A204.1 (cell line): Measurements from ENCODE around the gene DLGAP4.

Source experiments
- FAIRE-seq: peaks from 2 replicates; lab custom pipeline; 2012; peaks lifted over from hg19 to GRCh38; lab: Jason Lieb, UNC

Gene DLGAP4

DNA sequence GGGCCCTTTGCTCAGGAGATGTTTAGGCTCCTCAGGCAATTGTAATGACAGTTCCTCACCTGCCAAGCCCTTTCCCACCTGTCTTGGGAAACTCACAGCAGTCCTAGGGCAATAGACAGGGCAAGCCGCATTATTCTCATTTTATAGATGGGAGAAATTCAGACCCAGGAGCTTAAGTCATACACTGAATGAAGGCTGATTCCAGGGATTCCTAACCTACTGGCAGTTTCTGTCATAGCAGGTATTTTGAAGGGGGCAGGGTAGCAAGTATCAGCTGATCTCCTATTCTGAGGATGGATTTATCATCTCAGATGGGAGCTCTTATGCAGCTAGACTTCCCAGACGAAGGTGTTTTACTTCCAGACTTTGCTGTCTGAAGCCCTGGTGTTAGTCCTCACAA, 173.8 kb downstream of the DLGAP4 start:
- FAIRE-seq, result no peak

GRCh38 chr20:36480456-36481048, 174.4 kb downstream of the DLGAP4 start:
- no peak for FAIRE-seq

- FAIRE-seq, result no peak
Observed at GRCh38 chr20:36481380-36482043, 175.4 kb downstream of the DLGAP4 start.

GRCh38 chr20:36482044-36482473, 175.9 kb downstream of the DLGAP4 start:
- FAIRE-seq, result no peak

GRCh38 chr20:36483209-36483918, 177.2 kb downstream of the DLGAP4 start:
- no peak for FAIRE-seq

GRCh38 chr20:36483919-36484808, 178.0 kb downstream of the DLGAP4 start:
- no peak for FAIRE-seq

GRCh38 chr20:36485286-36485685, 179.1 kb downstream of the DLGAP4 start:
- FAIRE-seq, result no peak

- no peak for FAIRE-seq
Observed at GRCh38 chr20:36487069-36487468, 180.9 kb downstream of the DLGAP4 start.

GRCh38 chr20:36490191-36490590, 184.1 kb downstream of the DLGAP4 start:
- no peak for FAIRE-seq

- FAIRE-seq, result no peak
Observed at GRCh38 chr20:36491901-36492617, 185.9 kb downstream of the DLGAP4 start.

- FAIRE-seq, result no peak
Observed at GRCh38 chr20:36493051-36493800, 187.1 kb downstream of the DLGAP4 start.

DNA sequence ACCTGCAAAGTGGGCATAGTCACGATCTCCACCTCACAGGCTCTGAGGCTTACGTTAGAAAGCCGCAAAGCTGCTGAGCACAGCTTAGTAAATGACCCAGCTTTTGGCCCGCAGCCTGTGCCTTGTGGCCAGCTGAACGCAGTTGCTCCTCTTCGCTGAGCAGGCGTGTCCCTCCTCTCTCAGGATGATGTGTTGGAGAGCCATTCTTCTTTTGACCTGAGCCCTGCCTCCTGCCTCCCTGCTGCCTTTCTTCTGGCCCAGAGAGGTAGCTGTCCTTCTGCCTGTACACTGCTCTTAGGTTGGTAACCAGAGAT, 187.6 kb downstream of the DLGAP4 start:
- no peak for FAIRE-seq

DNA sequence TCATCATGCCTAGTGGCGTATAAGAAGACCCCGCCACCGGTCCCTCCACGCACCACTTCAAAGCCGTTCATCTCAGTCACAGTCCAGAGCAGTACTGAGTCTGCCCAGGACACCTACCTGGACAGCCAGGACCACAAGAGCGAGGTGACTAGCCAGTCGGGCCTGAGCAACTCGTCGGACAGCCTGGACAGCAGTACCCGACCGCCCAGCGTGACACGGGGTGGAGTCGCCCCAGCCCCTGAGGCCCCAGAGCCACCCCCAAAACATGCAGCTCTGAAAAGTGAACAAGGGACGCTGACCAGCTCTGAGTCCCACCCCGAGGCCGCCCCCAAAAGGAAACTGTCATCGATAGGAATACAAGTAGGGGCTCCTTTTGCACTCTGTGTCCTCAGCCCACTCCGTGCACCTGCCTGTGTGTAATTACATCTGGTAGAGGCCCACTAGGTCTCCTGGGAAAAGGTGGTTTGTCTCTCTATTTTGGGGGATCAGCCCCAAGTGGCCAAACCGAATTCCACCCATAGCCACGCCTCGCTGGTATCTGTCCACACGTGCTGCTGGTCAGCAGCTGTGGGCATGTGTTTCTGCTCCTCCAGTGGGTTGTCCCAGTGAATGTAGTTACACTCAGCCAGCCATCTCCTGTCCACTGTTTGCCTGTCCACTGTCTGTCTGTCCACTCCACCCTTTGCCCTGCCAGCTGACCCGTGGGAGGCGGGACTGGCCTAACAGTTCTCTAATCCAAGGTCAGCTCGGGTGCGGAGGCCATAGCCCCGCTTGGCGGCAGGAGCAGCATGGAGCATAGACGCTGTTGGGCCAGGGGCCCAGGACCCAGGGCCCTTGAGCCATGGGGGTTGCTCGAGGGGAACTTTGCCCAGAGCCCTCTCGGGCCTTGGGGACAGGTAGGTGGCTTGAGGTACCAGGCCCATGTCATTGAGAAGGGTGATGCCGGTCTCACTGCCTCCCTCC, 190.8 kb downstream of the DLGAP4 start:
- no peak for FAIRE-seq

- FAIRE-seq, result no peak
Observed at GRCh38 chr20:36497856-36498255, 191.7 kb downstream of the DLGAP4 start.

DNA sequence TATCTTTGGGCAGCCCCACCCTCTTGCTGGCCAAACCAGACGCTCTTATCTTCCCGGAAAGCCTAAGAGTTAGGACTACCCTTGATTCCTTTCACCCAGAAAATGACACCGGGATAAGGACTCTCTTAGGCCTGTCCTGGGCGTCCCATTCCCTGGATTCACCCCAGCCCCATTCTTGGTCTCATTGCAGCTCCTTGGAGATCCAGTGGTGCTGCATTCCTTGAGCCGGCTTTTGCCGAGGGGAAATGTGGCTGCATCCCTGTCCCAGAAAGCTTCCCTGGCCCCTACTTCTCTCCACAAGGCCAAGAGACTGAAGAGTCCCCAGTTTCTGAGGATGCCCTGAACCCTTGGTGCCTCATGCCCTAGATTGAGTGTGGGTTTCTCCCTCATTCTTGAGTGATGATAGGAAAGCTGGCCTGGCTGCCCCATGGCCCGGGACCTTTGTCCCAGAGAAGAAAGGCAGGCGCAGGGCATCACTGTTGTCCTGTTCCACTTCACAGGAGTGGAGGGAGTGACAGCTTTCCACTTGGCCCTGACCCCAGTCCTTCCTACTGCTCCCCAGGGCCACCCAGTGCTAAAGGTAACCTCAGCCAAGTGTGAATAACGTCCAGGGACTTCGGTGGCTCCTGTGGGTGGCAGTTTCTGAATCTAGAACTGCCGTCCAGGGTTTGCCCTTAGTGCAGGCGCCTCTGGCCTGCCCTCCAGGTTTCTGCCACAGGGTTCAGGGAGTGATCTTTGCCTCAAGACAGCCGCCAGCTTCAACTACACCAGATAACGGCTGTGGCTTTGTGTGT, 192.4 kb downstream of the DLGAP4 start:
- no peak for FAIRE-seq

GRCh38 chr20:36499211-36499610, 193.1 kb downstream of the DLGAP4 start:
- FAIRE-seq, result no peak

DNA sequence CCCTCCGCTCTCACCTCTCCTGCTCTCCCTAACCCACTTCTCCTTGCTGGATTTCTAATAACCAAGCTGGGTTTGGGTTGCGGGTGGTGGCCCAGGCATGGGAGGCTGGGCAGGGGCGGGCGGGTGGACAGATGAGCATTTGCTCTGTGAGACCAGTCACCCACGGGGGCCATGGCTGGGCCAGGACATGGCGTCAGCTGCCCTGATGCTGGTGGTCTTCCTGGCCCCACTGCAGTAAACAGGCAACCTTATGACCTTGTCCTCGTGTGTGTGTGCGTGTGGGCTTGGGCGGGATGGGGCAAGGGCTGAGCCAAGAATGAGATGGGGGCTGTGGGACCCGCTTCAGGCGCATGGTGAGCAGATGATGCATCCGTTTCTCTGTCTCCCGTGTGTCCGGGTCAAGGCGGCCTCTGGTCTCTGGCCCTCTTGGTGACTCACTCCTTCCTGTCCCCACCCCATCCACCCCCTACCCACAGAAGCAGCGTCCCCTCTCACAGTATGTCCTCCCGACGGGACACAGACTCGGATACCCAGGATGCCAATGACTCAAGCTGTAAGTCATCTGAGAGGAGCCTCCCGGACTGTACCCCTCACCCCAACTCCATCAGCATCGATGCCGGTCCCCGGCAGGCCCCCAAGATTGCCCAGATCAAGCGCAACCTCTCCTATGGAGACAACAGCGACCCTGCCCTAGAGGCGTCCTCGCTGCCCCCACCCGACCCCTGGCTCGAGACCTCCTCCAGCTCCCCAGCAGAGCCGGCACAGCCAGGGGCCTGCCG, 193.8 kb downstream of the DLGAP4 start:
- FAIRE-seq, result no peak

GRCh38 chr20:36501367-36502006, 195.3 kb downstream of the DLGAP4 start:
- FAIRE-seq, result no peak
